H54 (cell line): ENCODE data around the gene GJA10.
"Not testable (repeated sequence)": the region's sequence is repeated elsewhere in the genome, so short reads cannot be mapped to it uniquely, and the experiment has no call there.

ENCODE experiments used
- DNase-seq: peaks from one replicate; pipeline ENCODE4 v3.0.0; 2011; ENCODE audit warnings: low spot score, mixed read lengths; ENCODE audit not compliant: insufficient read length
- FAIRE-seq: peaks from 3 replicates; lab custom pipeline; 2011; peaks lifted over from hg19 to GRCh38; lab: Jason Lieb, UNC
- POLR2A ChIP-seq: IDR thresholded peaks from 2 replicates; pipeline ENCODE4 v1.6.1; 2011; ENCODE audit warnings: low read depth, mild to moderate bottlenecking, low read length

The GJA10 gene

DNA sequence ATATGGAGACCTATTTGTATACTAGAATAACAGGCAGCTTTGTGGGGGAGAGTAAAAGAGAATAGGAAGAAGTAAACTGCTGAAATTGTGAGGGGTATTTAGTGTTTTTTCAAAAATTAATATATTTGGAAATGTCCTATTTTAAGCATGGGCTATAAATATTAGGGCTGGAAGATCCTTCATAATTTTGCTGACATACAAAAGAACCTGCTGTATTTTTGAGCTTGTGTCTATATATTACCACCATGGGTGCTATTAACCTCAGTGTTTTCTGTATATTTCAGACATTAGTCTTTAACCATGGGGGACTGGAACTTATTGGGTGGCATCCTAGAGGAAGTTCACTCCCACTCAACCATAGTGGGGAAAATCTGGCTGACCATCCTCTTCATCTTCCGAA lies at the start of gene GJA10:
Gene GJA10, plus strand, starts transcription at position 301 of the 400 bp plus-strand sequence. Its CDS starts 0 bp downstream, at position 301.
- DNase-seq, result no peak
- FAIRE-seq, result no peak
- TF ChIP-seq POLR2A, result no peak

- DNase-seq, FAIRE-seq: not testable (repeated sequence)
These were observed 46.8 kb upstream of the GJA10 start for GRCh38 chr6:89847513-89847912.

DNA sequence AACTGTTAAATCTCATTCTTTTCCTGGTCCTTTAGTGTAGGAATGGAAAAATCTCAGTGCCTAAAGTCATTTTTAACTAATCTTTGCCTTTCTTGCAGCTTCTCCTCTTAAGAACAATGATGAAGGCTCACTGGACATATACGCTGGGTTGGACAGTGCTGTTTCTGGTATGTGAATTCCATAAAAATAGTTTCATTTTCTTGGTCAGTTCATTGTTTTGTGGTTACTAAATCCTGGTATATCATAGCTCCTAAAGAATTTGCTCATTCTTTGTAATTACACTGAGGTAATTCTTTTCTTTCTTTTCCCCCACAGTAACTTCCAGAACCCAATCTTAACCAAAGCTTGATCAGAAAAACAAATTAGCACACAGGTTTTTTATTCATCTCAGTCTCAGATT lies 41.2 kb upstream of the GJA10 start:
- no peak for TF ChIP-seq POLR2A
- FAIRE-seq, result no peak
- DNase-seq, result no peak

DNA sequence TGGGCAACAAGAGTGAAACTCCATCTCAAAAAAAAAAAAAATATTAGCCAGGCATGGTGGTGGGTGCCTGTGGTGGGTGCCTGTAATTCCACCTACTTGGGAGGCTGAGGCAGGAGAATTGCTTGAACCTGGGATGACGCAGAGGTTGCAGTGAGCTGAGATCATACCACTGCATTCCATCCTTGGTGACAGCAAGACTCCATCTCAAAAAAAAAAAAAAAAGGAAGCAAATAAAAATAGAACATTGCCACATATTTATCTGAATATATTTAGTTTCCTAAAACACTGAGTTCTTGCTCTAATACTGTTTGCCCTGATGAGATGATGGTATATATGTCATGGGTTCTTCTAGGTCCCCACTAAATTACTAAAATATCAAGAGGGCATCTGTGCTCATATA lies 36.2 kb upstream of the GJA10 start:
- FAIRE-seq (no peak), DNase-seq (no peak)
- no peak for TF ChIP-seq POLR2A

DNA sequence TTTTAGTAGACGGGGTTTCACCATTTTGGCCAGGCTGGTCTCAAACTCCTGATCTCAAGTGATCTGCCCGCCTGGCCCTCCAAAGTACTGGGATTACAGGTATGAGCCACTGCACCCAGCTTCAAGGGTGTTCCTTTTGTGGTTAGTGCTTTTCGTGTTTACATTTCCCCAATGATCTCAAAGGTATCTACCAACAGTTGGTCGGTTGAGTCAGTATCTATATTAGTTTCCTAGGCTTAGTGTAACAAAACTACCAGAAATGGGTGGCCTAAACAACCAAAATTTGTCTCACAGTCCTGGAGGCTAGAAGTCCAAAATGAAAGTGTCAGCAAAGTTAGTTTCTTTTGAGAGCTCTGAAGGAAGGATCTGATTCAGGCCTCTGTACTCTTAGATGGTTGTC lies 34.5 kb upstream of the GJA10 start:
- DNase-seq (no peak), FAIRE-seq (no peak)
- no peak for TF ChIP-seq POLR2A

GRCh38 chr6:89862273-89862672 lies 32.0 kb upstream of the GJA10 start:
- no peak for TF ChIP-seq POLR2A
- DNase-seq (no peak), FAIRE-seq (no peak)

DNA sequence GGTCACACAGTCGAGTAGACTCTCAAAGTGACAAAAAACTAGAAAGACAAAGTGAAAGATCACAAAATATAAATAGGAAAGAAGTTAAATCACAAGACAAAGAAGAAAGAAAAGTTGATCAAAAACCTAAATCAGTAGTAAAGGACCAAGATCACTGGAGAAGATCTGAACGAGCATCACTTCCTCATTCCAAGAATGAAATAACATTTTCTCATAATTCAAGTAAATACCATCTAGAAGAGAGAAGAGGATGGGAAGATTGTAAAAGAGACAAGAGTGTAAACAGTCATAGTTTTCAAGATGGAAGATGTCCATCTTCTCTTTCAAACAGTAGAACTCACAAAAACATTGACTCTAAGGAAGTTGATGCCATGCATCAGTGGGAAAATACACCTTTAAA lies 31.6 kb upstream of the GJA10 start:
- DNase-seq, result no peak
- no peak for TF ChIP-seq POLR2A
- FAIRE-seq, result no peak

DNA sequence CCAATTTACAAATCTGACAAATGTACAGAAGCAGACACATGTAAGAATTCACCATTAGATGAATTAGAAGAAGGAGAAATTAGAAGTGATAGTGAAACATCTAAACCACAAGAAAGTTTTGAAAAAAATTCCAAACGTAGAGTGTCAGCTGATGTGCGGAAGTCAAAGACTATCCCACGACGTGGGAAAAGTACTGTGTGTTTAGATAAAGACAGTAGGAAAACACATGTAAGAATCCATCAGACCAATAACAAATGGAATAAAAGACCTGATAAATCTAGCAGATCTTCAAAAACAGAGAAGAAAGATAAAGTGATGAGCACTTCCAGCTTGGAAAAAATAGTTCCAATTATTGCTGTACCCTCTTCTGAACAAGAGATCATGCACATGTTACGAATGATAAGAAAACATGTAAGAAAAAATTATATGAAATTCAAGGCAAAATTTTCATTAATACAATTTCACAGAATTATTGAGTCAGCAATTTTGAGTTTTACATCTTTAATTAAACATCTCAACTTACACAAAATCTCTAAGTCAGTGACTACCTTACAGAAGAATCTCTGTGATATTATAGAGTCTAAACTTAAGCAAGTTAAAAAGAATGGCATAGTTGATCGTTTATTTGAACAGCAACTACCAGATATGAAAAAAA lies 28.1 kb upstream of the GJA10 start:
- FAIRE-seq (no peak), DNase-seq (no peak)
- TF ChIP-seq POLR2A, result no peak

- no peak for TF ChIP-seq POLR2A
- no peak for DNase-seq
- FAIRE-seq, result no peak
These were observed 20.5 kb upstream of the GJA10 start for GRCh38 chr6:89873721-89874120.

GRCh38 chr6:89874438-89874837 lies 19.8 kb upstream of the GJA10 start:
- DNase-seq (no peak), FAIRE-seq (no peak)
- no peak for TF ChIP-seq POLR2A

GRCh38 chr6:89886378-89887120 lies 7.7 kb upstream of the GJA10 start:
- no peak for FAIRE-seq
- TF ChIP-seq POLR2A, result no peak
- no peak for DNase-seq

GRCh38 chr6:89887452-89888137 lies 6.7 kb upstream of the GJA10 start:
- DNase-seq (no peak), FAIRE-seq (no peak)
- TF ChIP-seq POLR2A, result no peak

GRCh38 chr6:89888138-89888514 lies 6.1 kb upstream of the GJA10 start:
- no peak for TF ChIP-seq POLR2A
- DNase-seq, result no peak
- no peak for FAIRE-seq

- FAIRE-seq, result no peak
- DNase-seq, result no peak
These were observed 5.4 kb upstream of the GJA10 start for GRCh38 chr6:89888871-89889270.

DNA sequence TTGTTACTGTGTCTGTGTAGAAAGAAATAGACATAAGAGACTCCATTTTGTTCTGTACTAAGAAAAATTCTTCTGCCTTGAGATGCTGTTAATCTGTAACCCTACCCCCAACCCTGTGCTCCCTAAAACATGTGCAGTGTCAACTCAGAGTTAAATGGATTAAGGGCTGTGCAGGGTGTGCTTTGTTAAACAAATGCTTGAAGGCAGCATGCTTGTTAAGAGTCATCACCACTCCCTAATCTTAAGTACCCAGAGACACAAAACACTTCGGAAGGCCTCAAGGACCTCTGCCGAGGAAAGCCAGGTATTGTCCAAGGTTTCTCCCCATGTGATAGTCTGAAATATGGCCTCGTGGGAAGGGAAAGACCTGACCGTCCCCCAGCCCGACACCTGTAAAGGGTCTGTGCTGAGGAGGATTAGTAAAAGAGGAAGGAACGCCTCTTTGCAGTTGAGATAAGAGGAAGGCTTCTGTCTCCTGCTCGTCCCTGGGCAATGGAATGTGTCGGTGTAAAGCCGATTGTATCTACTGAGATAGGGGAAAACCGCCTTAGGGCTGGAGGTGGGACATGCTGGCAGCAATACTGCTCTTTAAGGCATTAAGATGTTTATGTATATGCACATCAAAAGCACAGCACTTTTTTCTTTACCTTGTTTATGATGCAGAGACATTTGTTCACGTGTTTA lies 3.3 kb upstream of the GJA10 start:
- DNase-seq, FAIRE-seq: not testable (repeated sequence)

More at GRCh38 chr6:89888871-89889270, 5.4 kb upstream of the GJA10 start:
- no peak for TF ChIP-seq POLR2A

DNA sequence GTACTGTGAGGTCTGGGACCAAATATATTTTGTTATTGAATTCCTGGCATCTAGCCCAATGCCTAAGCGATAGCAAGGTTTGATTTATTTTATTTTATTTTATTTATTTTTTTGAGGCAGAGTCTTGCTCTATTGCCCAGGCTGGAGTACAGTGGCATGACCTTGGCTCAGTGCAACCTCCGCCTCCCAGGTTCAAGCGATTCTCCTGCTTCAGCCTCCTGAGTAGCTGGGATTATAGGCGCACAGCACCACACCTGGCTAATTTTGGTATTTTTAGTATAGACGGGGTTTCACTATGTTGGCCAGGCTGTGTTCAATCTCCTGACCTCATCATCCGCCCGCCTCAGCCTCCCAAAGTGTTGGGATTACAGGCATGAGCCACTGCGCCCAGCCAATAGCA lies 1.7 kb upstream of the GJA10 start:
- DNase-seq, FAIRE-seq: not testable (repeated sequence)
